Neural progenitor cell (in vitro differentiated cells): ENCODE measurements around the gene DACH1.

Experiments used
- EZH2 ChIP-seq: fragments of 200-600 bp; sonication (generic); IDR thresholded peaks from 2 replicates; pipeline ENCODE4 v1.6.1; 2017; ENCODE audit warnings: antibody characterized with exemption, mild to moderate bottlenecking, moderate library complexity
- EZH2phosphoT487 ChIP-seq: fragments of 200-600 bp; sonication (generic); IDR thresholded peaks from 2 replicates; pipeline ENCODE4 v1.6.1; 2017; ENCODE audit warnings: antibody characterized with exemption
- TF ChIP-seq, protein P1 (sequence below): fragments of 200-600 bp; sonication (generic); IDR thresholded peaks from 2 replicates; pipeline ENCODE4 v1.5.1; 2017; ENCODE audit warnings: antibody characterized with exemption, mild to moderate bottlenecking

DNA sequence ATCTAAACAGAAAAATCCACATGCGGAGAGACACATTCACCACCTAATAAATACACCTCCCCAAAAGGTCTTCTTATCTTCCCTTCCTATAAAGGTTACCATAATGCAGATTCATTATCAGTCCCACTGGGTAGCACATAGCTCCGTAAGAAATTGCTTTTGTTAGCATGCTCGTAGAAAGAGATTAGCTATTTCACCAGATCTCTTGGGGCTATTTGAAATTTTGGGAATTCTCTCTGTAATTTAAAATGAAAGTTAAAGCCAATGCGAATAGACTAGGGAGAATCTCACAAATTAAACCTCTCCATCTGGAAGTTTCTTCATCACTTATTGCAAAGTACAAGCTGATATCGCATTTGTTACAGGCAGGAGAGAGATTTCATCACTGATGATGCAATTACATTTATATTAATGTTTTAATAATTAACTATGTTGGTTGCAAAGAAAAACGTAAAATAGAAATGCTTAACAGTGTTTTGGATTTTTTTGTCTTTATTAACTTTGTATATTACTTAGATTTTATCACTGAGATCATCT lies 12.9 kb upstream of the DACH1 start:
- TF ChIP-seq, protein P1, sequence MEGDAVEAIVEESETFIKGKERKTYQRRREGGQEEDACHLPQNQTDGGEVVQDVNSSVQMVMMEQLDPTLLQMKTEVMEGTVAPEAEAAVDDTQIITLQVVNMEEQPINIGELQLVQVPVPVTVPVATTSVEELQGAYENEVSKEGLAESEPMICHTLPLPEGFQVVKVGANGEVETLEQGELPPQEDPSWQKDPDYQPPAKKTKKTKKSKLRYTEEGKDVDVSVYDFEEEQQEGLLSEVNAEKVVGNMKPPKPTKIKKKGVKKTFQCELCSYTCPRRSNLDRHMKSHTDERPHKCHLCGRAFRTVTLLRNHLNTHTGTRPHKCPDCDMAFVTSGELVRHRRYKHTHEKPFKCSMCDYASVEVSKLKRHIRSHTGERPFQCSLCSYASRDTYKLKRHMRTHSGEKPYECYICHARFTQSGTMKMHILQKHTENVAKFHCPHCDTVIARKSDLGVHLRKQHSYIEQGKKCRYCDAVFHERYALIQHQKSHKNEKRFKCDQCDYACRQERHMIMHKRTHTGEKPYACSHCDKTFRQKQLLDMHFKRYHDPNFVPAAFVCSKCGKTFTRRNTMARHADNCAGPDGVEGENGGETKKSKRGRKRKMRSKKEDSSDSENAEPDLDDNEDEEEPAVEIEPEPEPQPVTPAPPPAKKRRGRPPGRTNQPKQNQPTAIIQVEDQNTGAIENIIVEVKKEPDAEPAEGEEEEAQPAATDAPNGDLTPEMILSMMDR, result no peak
- TF ChIP-seq EZH2 (no peak), EZH2phosphoT487 (no peak)
